ENCODE results near the gene UTP4. TPM values are rescaled to one million over a fixed set of nuclear protein-coding genes. Genes with fewer than 3 reads are reported as not detected.
"Not testable (repeated sequence)": the region's sequence is repeated elsewhere in the genome, so short reads cannot be mapped to it uniquely, and the experiment has no call there.

Gene UTP4
- total RNA-seq, 1 experiment from 2014 or later = 31.6 TPM

- Histone ChIP-seq H3K9me2 (replicated peaks; ENCODE audit: insufficient read depth, low read length) (no peaks in the 10 kb centered on the region), H3K4me2 (ENCODE audit: low read depth, low read length, poor library complexity, severe bottlenecking) (no peak overlapping the region), H3K27me3 (ENCODE audit: low read length) (no peaks in the 10 kb centered on the region), H3K79me2 (ENCODE audit: low read length) (peaks cover 65% of the 10 kb centered on the region), H2AFZ (ENCODE audit: low read length) (no peak overlapping the region), H3K9me3 (ENCODE audit: low read length) (no peaks in the 10 kb centered on the region), H3K4me3 (ENCODE audit: low read length) (no peak overlapping the region), H3K4me1 (ENCODE audit: low read length) (no peaks in the 10 kb centered on the region), H3K36me3 (ENCODE audit: insufficient read depth, low read length) (peaks cover 62% of the 10 kb centered on the region), H4K20me1 (ENCODE audit: insufficient read depth, low read depth, low read length) (no peaks in the 10 kb centered on the region), H3K9ac (ENCODE audit: low read length) (no peak overlapping the region), H3K27ac (ENCODE audit: low read length) (no peak overlapping the region)
- DNase-seq = no peak
Observed at GRCh38 chr16:69141936-69142335, 9.5 kb downstream of the UTP4 start.

- Histone ChIP-seq H3K79me2 (ENCODE audit: low read length) (peaks cover 58% of the 10 kb centered on the region), H3K9me2 (replicated peaks; ENCODE audit: insufficient read depth, low read length) (no peaks in the 10 kb centered on the region), H3K27me3 (ENCODE audit: low read length) (no peaks in the 10 kb centered on the region), H4K20me1 (ENCODE audit: insufficient read depth, low read depth, low read length) (no peaks in the 10 kb centered on the region), H3K27ac (ENCODE audit: low read length) (no peak overlapping the region), H3K4me2 (ENCODE audit: low read depth, low read length, poor library complexity, severe bottlenecking) (no peak overlapping the region), H3K4me3 (ENCODE audit: low read length) (no peak overlapping the region), H3K9me3 (ENCODE audit: low read length) (no peaks in the 10 kb centered on the region), H3K4me1 (ENCODE audit: low read length) (no peaks in the 10 kb centered on the region), H2AFZ (ENCODE audit: low read length) (no peak overlapping the region), H3K36me3 (ENCODE audit: insufficient read depth, low read length) (peaks cover 50% of the 10 kb centered on the region), H3K9ac (ENCODE audit: low read length) (no peak overlapping the region)
- no peak for DNase-seq
Observed at GRCh38 chr16:69143116-69143515, 10.7 kb downstream of the UTP4 start.

DNA sequence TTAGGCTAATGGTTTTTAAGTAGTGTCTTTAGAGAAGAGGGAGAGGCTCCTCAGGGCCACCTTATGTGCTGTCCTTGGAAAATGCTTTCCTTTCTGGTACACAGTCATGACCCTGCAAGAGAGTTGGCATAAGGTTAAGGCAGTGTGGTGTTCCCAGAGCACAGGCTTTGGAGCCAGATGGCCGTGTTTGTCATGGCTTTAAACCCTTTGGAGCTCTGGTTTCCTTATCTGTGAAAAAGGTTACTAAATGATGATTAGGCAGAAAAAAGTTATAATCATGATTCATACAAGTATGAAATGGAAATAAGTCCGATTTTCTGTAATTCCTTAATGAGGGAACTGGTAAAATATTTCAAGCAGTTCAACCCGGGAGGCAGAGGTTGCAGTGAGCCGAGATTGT, 13.2 kb downstream of the UTP4 start:
- peaks cover 54% of the 10 kb centered on the region for H3K79me2 ChIP-seq (ENCODE audit: low read length)
- H3K36me3 ChIP-seq (ENCODE audit: insufficient read depth, low read length) = peaks cover 41% of the 10 kb centered on the region
- no peaks in the 10 kb centered on the region for H3K27me3 ChIP-seq (ENCODE audit: low read length)

DNA sequence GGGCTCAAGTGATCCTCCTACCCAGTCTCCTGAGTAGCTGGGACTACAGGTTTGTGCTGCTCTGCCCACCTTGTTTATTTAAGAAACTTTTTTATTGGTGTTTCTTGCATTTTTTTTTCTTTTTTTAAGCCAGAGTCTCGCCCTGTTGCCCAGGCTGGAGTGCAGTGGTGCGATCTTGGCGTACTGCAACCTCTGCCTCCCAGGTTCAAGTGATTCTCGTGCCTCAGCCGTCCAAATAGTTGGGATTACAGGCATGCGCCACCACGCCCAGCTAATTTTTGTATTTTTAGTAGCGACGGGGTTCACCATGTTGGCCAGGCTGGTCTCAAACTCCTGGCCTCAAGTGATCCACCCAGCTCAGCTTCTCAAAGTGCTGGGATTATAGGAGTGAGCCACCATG, 17.2 kb downstream of the UTP4 start:
- peaks cover 41% of the 10 kb centered on the region for H3K36me3 ChIP-seq (ENCODE audit: insufficient read depth, low read length)
- DNase-seq = not testable (repeated sequence)

More for the DNA sequence above, 13.2 kb downstream of the UTP4 start:
- no peaks in the 10 kb centered on the region for H3K9me2 ChIP-seq (replicated peaks; ENCODE audit: insufficient read depth, low read length)
- no peak overlapping the region for H3K9ac ChIP-seq (ENCODE audit: low read length)
- H4K20me1 ChIP-seq (ENCODE audit: insufficient read depth, low read depth, low read length) = peaks cover 4% of the 10 kb centered on the region; the same call in 1 of the 2 replicates
- H3K27ac ChIP-seq (ENCODE audit: low read length) = no peak overlapping the region
- no peaks in the 10 kb centered on the region for H3K9me3 ChIP-seq (ENCODE audit: low read length)
- H3K4me2 ChIP-seq (ENCODE audit: low read depth, low read length, poor library complexity, severe bottlenecking) = no peak overlapping the region
- H3K4me1 ChIP-seq (ENCODE audit: low read length) = no peaks in the 10 kb centered on the region
- H2AFZ ChIP-seq (ENCODE audit: low read length) = no peak overlapping the region
- no peak overlapping the region for H3K4me3 ChIP-seq (ENCODE audit: low read length)
- no peak for DNase-seq

DNA sequence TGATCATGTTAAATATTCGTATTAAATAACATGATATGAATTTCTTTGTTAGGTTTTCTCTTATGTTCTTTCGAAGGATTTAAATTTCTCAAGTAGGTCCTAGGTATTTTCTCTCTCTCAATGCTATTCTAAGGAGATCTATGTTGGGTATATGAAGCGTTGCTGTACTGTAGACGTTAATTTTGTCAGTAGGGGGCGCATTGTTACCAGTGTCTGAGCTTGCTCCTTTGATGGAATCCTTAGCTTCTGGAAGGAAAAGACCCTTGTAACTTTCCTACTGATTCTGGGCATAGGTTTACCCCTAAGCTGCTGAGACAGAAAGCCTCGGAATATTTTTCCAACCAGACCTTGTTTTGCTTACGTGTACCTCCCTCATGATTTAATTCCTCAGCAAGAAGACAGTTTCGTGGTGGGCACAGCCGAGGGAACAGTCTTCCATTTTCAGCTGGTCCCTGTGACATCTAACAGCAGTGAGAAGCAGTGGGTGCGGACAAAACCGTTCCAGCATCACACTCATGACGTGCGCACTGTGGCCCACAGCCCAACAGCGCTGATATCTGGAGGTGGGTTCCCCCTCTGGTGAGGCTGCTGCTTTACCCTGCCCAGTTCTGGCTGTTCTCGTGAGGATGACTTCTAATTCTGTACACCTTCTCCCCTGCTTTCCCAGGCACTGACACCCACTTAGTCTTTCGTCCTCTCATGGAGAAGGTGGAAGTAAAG, 17.9 kb downstream of the UTP4 start:
- H3K4me1 ChIP-seq (ENCODE audit: low read length) = no peaks in the 10 kb centered on the region
- H3K27me3 ChIP-seq (ENCODE audit: low read length) = no peaks in the 10 kb centered on the region
- peaks cover 47% of the 10 kb centered on the region for H3K36me3 ChIP-seq (ENCODE audit: insufficient read depth, low read length)
- no peak overlapping the region for H3K4me3 ChIP-seq (ENCODE audit: low read length)
- H3K9me2 ChIP-seq (replicated peaks; ENCODE audit: insufficient read depth, low read length) = no peaks in the 10 kb centered on the region
- no peak overlapping the region for H2AFZ ChIP-seq (ENCODE audit: low read length)
- DNase-seq = peak; percentile 87
- H3K9me3 ChIP-seq (ENCODE audit: low read length) = no peaks in the 10 kb centered on the region
- peaks cover 8% of the 10 kb centered on the region; the same call in 1 of the 2 replicates for H4K20me1 ChIP-seq (ENCODE audit: insufficient read depth, low read depth, low read length)
- H3K4me2 ChIP-seq (ENCODE audit: low read depth, low read length, poor library complexity, severe bottlenecking) = no peak overlapping the region
- H3K27ac ChIP-seq (ENCODE audit: low read length) = no peak overlapping the region
- peaks cover 43% of the 10 kb centered on the region for H3K79me2 ChIP-seq (ENCODE audit: low read length)
- no peak overlapping the region for H3K9ac ChIP-seq (ENCODE audit: low read length)

More for the DNA sequence above, 17.2 kb downstream of the UTP4 start:
- H3K9me3 ChIP-seq (ENCODE audit: low read length); H4K20me1 ChIP-seq (ENCODE audit: insufficient read depth, low read depth, low read length); H2AFZ ChIP-seq (ENCODE audit: low read length); H3K9me2 ChIP-seq (replicated peaks; ENCODE audit: insufficient read depth, low read length); H3K9ac ChIP-seq (ENCODE audit: low read length); H3K4me2 ChIP-seq (ENCODE audit: low read depth, low read length, poor library complexity, severe bottlenecking); H3K4me3 ChIP-seq (ENCODE audit: low read length); H3K4me1 ChIP-seq (ENCODE audit: low read length); H3K27ac ChIP-seq (ENCODE audit: low read length); H3K27me3 ChIP-seq (ENCODE audit: low read length): not testable (repeated sequence)
- peaks cover 44% of the 10 kb centered on the region for H3K79me2 ChIP-seq (ENCODE audit: low read length)

DNA sequence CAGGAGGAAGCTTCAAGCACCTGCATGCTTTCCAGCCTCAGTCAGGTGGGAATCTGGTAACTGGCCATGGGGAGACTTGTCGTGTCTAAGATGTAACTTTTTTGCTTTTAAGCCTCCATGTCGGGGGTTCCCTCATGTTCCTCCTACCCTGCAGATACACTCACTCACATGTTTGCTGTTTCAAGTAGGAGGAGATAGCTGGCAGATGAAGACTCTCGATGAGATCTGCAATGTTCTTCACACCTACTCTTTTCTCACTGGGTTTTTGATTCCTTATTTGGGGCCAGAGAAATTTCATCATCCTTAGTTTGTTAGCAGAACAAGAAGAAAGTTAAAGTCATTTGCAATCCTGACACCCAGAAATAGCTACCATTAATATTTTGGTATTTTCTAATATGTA, 24.7 kb downstream of the UTP4 start:
- no peak overlapping the region for H2AFZ ChIP-seq (ENCODE audit: low read length)
- H3K9ac ChIP-seq (ENCODE audit: low read length) = no peak overlapping the region
- H3K9me2 ChIP-seq (replicated peaks; ENCODE audit: insufficient read depth, low read length) = no peaks in the 10 kb centered on the region
- H3K36me3 ChIP-seq (ENCODE audit: insufficient read depth, low read length) = peaks cover 65% of the 10 kb centered on the region
- no peaks in the 10 kb centered on the region for H4K20me1 ChIP-seq (ENCODE audit: insufficient read depth, low read depth, low read length)
- H3K4me2 ChIP-seq (ENCODE audit: low read depth, low read length, poor library complexity, severe bottlenecking) = no peak overlapping the region
- DNase-seq = no peak
- no peak overlapping the region for H3K27ac ChIP-seq (ENCODE audit: low read length)
- peaks cover 30% of the 10 kb centered on the region; the same call in 1 of the 2 replicates for H3K79me2 ChIP-seq (ENCODE audit: low read length)
- H3K27me3 ChIP-seq (ENCODE audit: low read length) = no peaks in the 10 kb centered on the region
- no peaks in the 10 kb centered on the region for H3K4me1 ChIP-seq (ENCODE audit: low read length)
- no peaks in the 10 kb centered on the region for H3K9me3 ChIP-seq (ENCODE audit: low read length)
- no peak overlapping the region for H3K4me3 ChIP-seq (ENCODE audit: low read length)

DNA sequence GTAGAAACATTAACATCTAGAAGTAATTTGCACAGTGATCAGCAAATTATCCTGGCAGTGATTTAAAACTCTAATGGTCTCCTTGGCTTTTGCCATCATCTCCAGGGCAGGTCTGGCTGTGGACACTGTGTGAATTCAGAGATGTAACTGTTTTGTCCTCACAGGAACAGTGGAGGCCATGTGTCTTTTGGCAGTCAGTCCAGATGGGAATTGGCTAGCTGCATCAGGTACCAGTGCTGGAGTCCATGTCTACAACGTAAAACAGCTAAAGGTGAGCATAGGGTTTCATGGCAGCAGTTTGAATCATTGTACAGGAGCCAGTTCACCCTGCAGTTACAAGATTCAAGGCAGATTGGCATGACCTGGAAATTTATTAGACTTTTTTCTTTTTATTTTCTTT, 27.7 kb downstream of the UTP4 start:
- Histone ChIP-seq H3K27me3 (ENCODE audit: low read length) (no peaks in the 10 kb centered on the region), H3K4me3 (ENCODE audit: low read length) (no peak overlapping the region), H3K9me2 (replicated peaks; ENCODE audit: insufficient read depth, low read length) (no peaks in the 10 kb centered on the region), H2AFZ (ENCODE audit: low read length) (no peak overlapping the region), H3K4me2 (ENCODE audit: low read depth, low read length, poor library complexity, severe bottlenecking) (no peak overlapping the region), H3K4me1 (ENCODE audit: low read length) (no peaks in the 10 kb centered on the region), H3K9ac (ENCODE audit: low read length) (no peak overlapping the region), H3K36me3 (ENCODE audit: insufficient read depth, low read length) (peaks cover 55% of the 10 kb centered on the region), H3K27ac (ENCODE audit: low read length) (no peak overlapping the region), H4K20me1 (ENCODE audit: insufficient read depth, low read depth, low read length) (no peaks in the 10 kb centered on the region), H3K9me3 (ENCODE audit: low read length) (no peaks in the 10 kb centered on the region), H3K79me2 (ENCODE audit: low read length) (peaks cover 18% of the 10 kb centered on the region; the same call in 1 of the 2 replicates)
- DNase-seq = no peak

DNA sequence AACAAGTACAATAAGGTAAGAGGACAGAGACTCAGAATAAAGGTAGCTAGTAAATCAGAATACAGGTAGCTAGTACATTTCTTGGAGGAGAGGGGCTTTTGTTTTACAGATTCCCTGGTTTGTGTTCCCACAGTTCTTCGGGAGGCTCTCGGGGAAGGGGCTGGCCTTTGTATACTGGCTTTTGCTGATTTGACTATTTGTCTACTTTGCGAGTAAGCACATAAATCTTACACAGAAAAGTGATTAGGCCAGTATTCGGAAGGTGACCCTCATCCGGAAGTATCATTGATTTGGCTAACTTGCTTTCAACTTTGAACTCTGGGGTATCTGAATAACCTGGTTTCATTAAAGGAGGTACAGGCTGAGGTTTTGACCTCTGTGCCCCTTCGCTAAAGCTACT, 33.1 kb downstream of the UTP4 start:
- H3K9me2 ChIP-seq (replicated peaks; ENCODE audit: insufficient read depth, low read length) = no peaks in the 10 kb centered on the region
- H3K79me2 ChIP-seq (ENCODE audit: low read length) = no peaks in the 10 kb centered on the region
- H4K20me1 ChIP-seq (ENCODE audit: insufficient read depth, low read depth, low read length) = 0 out of 2 replicates have a peak, but pooled peaks cover 7% of the 10 kb centered on the region
- no peaks in the 10 kb centered on the region for H3K27me3 ChIP-seq (ENCODE audit: low read length)
- H3K4me2 ChIP-seq (ENCODE audit: low read depth, low read length, poor library complexity, severe bottlenecking) = no peak overlapping the region
- H2AFZ ChIP-seq (ENCODE audit: low read length) = no peak overlapping the region
- H3K27ac ChIP-seq (ENCODE audit: low read length) = no peak overlapping the region
- H3K9me3 ChIP-seq (ENCODE audit: low read length) = no peaks in the 10 kb centered on the region
- no peak overlapping the region for H3K4me3 ChIP-seq (ENCODE audit: low read length)
- H3K4me1 ChIP-seq (ENCODE audit: low read length) = no peaks in the 10 kb centered on the region
- no peak overlapping the region for H3K9ac ChIP-seq (ENCODE audit: low read length)
- no peak for DNase-seq
- H3K36me3 ChIP-seq (ENCODE audit: insufficient read depth, low read length) = peaks cover 52% of the 10 kb centered on the region; the same call in 1 of the 2 replicates

Data from Karpas-422 (cell line).